Measurements from ENCODE around the gene PAN3. TPM values are rescaled to one million over a fixed set of nuclear protein-coding genes. Genes with fewer than 3 reads are reported as not detected.
"Not testable (repeated sequence)": the region's sequence is repeated elsewhere in the genome, so short reads cannot be mapped to it uniquely, and the experiment has no call there.

Gene PAN3
- total RNA-seq, 1 donor from 2014 or later = 21.4 TPM

GRCh38 chr13:28097503-28097902 lies 40.8 kb upstream of the PAN3 start:
- no peak for TF ChIP-seq CTCF (IDR thresholded peaks at IDR 0.05; ENCODE audit: insufficient read depth, low read length, poor library complexity, severe bottlenecking)
- Histone ChIP-seq H3K4me3 (ENCODE audit: low read depth, low read length) (no peak overlapping the region), H3K27me3 (ENCODE audit: control insufficient read depth, insufficient read depth, low read length) (peaks cover 29% of the 10 kb centered on the region), H3K36me3 (ENCODE audit: control insufficient read depth, insufficient read depth, low read length) (no peaks in the 10 kb centered on the region)
- DNase-seq (ENCODE audit: low read depth) = no peak

DNA sequence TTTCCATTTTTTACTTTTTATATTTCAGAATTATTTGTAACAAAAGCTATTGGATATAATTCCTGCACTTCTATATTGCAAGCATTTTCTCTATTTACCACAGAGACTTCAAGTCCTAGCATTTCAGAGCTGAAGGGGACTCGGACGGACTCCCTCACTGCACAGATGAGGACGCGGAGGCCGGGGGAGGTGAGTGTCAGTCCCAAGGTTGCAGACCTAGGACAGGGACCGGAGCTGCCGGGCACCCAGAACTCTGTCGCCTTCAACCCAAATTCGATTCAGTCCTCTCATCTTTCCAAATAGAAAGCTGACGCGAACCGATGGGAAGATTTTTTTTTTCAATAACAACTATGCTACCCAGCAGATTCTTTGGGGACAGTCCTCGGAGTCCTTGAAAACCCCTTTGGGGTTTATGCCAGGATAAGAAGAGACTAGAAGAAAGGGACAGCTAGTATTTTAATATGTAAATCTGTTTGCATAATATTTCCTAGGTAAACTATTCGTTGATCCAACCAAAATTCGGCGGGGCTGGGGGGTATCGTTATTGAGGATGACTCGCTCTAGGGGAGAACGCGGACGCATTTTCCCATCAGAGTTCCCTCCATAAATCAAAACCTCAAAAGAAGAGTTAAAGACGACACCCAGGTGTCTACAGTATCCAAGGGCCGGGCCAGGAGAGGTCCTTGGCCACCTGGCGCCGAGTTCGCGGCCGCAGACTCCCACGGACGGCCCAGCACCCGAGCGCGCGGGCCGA lies 38.8 kb upstream of the PAN3 start:
- no peak for DNase-seq (ENCODE audit: low read depth)
- Histone ChIP-seq H3K27me3 (ENCODE audit: control insufficient read depth, insufficient read depth, low read length) (peaks cover 31% of the 10 kb centered on the region), H3K36me3 (ENCODE audit: control insufficient read depth, insufficient read depth, low read length) (no peaks in the 10 kb centered on the region), H3K4me3 (ENCODE audit: low read depth, low read length) (peak overlapping the region; percentile 34)
- TF ChIP-seq CTCF (IDR thresholded peaks at IDR 0.05; ENCODE audit: insufficient read depth, low read length, poor library complexity, severe bottlenecking) = no peak

DNA sequence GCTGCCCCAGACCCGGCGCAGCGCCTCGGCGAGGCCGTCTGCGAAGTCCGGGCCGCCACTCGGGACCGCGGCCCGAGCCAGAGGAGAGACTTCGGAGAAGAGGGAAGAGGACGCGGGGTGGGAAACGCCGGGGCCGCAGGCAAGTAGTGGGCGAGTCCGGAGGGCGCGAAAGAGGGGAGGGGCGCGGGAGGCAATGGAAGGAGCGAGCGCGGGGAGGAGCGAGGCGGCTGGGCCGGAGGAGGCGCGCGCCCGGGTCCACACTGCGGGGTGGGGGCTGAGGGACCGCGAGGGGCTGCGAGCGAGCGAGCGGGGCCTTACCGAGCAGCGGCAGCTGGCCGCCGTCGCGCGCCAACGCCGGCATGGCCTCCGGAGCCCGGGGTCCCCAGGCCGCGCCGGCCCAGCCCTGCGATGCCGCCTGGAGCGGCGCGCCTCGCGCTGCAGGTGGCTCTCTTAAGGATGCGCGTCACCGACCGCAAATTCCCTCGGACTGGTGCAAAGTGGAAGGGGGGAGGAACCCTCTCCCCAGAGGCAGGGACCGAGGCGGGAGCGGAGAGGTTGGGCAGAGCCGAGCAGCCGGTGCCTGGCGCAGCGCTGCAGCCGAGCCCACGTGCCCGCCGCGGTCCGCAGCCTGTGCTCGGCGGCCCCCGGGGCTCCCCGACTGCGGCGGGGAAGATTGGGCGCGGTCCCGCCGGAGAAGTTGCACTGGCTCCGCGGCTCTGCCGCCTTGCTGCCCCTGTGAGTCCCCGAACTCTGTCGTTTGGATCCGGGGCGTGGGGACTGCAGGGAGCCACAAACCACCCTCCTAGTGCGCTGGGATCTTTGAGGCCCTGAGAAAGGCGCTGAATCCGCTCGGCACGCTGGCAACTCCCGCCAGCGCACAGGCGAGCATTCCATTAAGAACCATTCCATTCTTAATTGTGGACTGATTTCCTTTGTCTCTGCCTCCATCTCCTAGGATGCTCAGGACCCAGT lies 37.9 kb upstream of the PAN3 start, which contains the start of gene FLT3:
Gene FLT3 (minus strand): TSS at position 427 of the 972 bp plus-strand sequence. CDS start 66 bp downstream, at position 361.
- Histone ChIP-seq H3K27me3 (ENCODE audit: control insufficient read depth, insufficient read depth, low read length) (peaks cover 31% of the 10 kb centered on the region), H3K4me3 (ENCODE audit: low read depth, low read length) (peak within 1 kb of the TSS; percentile 34), H3K36me3 (ENCODE audit: control insufficient read depth, insufficient read depth, low read length) (no peaks in the 10 kb centered on the region)
- TF ChIP-seq CTCF (IDR thresholded peaks at IDR 0.05; ENCODE audit: insufficient read depth, low read length, poor library complexity, severe bottlenecking) = no peak
- no peak for DNase-seq (ENCODE audit: low read depth)

DNA sequence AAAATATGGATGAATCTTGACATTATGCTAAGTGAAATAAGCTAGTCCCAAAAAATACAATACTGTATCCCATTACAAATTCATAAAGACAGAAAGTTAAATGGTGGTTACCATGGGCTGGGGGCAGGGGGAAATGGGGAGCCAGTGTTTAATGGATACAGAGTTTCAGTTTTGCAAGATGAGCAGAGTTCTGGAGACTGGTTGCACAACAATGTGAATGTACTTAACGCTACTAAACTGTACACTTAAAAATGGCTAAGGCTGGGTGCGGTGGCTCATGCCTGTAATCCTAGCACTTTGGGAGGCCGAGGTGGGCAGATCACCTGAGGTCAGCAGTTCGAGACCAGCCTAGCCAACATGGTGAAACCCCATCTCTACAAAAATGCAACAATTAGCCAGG lies 36.5 kb upstream of the PAN3 start:
- H3K4me3 ChIP-seq (ENCODE audit: low read depth, low read length); H3K36me3 ChIP-seq (ENCODE audit: control insufficient read depth, insufficient read depth, low read length); DNase-seq (ENCODE audit: low read depth): not testable (repeated sequence)
- H3K27me3 ChIP-seq (ENCODE audit: control insufficient read depth, insufficient read depth, low read length) = peaks cover 31% of the 10 kb centered on the region

- Histone ChIP-seq H3K36me3 (ENCODE audit: control insufficient read depth, insufficient read depth, low read length) (no peaks in the 10 kb centered on the region), H3K4me3 (ENCODE audit: low read depth, low read length) (no peak overlapping the region), H3K27me3 (ENCODE audit: control insufficient read depth, insufficient read depth, low read length) (peaks cover 4% of the 10 kb centered on the region)
- no peak for TF ChIP-seq CTCF (IDR thresholded peaks at IDR 0.05; ENCODE audit: insufficient read depth, low read length, poor library complexity, severe bottlenecking)
- DNase-seq (ENCODE audit: low read depth) = no peak
These were observed 31.4 kb upstream of the PAN3 start for GRCh38 chr13:28106976-28107375.

DNA sequence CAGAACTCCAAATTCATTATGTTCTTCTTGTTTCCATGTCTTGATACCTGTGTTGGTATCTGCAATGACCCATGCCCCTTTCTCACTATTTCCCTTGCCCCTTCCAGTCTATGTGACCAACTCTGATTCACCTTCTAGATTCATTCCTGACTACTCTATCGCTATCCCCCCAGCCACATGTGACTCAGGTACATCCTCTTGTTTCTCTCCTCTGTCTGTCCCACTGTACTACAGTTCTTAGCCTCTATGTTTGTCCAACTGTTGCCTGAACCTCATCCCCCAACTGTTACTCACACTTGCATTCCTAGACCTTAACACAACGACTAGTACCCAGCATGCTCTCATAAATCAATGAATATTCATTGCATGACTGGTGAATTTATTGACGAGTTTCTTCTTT lies 27.9 kb upstream of the PAN3 start:
- DNase-seq (ENCODE audit: low read depth) = no peak

More for the DNA sequence above, 27.9 kb upstream of the PAN3 start:
- TF ChIP-seq CTCF (IDR thresholded peaks at IDR 0.05; ENCODE audit: insufficient read depth, low read length, poor library complexity, severe bottlenecking) = no peak
- no peak overlapping the region for H3K4me3 ChIP-seq (ENCODE audit: low read depth, low read length)
- H3K27me3 ChIP-seq (ENCODE audit: control insufficient read depth, insufficient read depth, low read length) = no peaks in the 10 kb centered on the region
- H3K36me3 ChIP-seq (ENCODE audit: control insufficient read depth, insufficient read depth, low read length) = no peaks in the 10 kb centered on the region

Data from kidney epithelial cell (primary cell).